ENCODE results near the gene GPR155. TPM values are rescaled to one million over a fixed set of nuclear protein-coding genes. Genes with fewer than 3 reads are reported as not detected.

The GPR155 gene
- total RNA-seq, 1 donor from 2014 or later, result 0.74 TPM

GRCh38 chr2:174385201-174385600 lies 101.6 kb downstream of the GPR155 start:
- Mint-ChIP-seq H3K27ac (no peak overlapping the region), H3K27me3 (no peaks in the 10 kb centered on the region), H3K9me3 (ENCODE audit: low read depth) (no peaks in the 10 kb centered on the region), H3K4me3 (ENCODE audit: low read depth) (no peak overlapping the region), H3K4me1 (ENCODE audit: low read depth) (no peaks in the 10 kb centered on the region), H3K36me3 (ENCODE audit: insufficient read depth) (peaks cover 15% of the 10 kb centered on the region)
- TF ChIP-seq CTCF (IDR thresholded peaks at IDR 0.05; ENCODE audit: unreplicated experiment), result no peak
- DNase-seq (ENCODE audit: low spot score, unreplicated experiment), result no peak

GRCh38 chr2:174383796-174384195 lies 103.0 kb downstream of the GPR155 start:
- Mint-ChIP-seq H3K9me3 (ENCODE audit: low read depth) (no peaks in the 10 kb centered on the region), H3K4me3 (ENCODE audit: low read depth) (no peak overlapping the region), H3K27ac (no peak overlapping the region), H3K36me3 (ENCODE audit: insufficient read depth) (peaks cover 13% of the 10 kb centered on the region), H3K27me3 (no peaks in the 10 kb centered on the region), H3K4me1 (ENCODE audit: low read depth) (no peaks in the 10 kb centered on the region)
- no peak for DNase-seq (ENCODE audit: low spot score, unreplicated experiment)
- no peak for TF ChIP-seq CTCF (IDR thresholded peaks at IDR 0.05; ENCODE audit: unreplicated experiment)

Other genes with a start within 250 kb of the GPR155 start
- 118 and 126 TPM in 2 replicates for gene OLA1, start 238.5 kb downstream of the GPR155 start, total RNA-seq
- gene SP9, start 152.1 kb downstream of the GPR155 start, total RNA-seq, result 0.11 TPM in 1 of 2 replicates, not detected in the other
- 14.3 and 18.0 TPM in 2 replicates for gene SCRN3, start 91.3 kb downstream of the GPR155 start, total RNA-seq
- gene WIPF1, start 110.8 kb upstream of the GPR155 start, total RNA-seq, result 12.9 and 17.3 TPM in 2 replicates

All from progenitor cell of endocrine pancreas (in vitro differentiated cells).